Transverse colon (tissue), 4 donors: ENCODE data around the gene RSRC1.

ENCODE experiments used
- CTCF ChIP-seq, 5 experiments: fragments of 200-600 bp in 3 of 5; fragments of 450-650 bp in 2 of 5; sonication (generic) in 3 of 5; IDR thresholded peaks; 1 replicate in 2 of 5; 2 replicates in 3 of 5; pipeline ENCODE4 v1.5.1; 2016 to 2017; ENCODE audit warnings: antibody characterized with exemption in 5 of 5, inconsistent platforms in 3 of 5, mild to moderate bottlenecking in 2 of 5, moderate library complexity in 1 of 5
- EP300 ChIP-seq: sonication (generic); formaldehyde crosslinking; IDR thresholded peaks from one replicate; pipeline ENCODE4 v1.6.1; 2017; ENCODE audit warnings: antibody characterized with exemption, low read depth
- POLR2A ChIP-seq: fragments of 450-650 bp; IDR thresholded peaks from one replicate; pipeline ENCODE4 v1.6.1; 2016; ENCODE audit warnings: antibody characterized with exemption, mild to moderate bottlenecking, moderate library complexity
- POLR2AphosphoS5 ChIP-seq, 3 donors: sonication (generic); formaldehyde crosslinking; IDR thresholded peaks; one replicate each; pipeline ENCODE4 v1.6.1; 2016; ENCODE audit warnings: antibody characterized with exemption in 3 of 3

GRCh38 chr3:158079599-158079998 is 30.3 kb upstream of the RSRC1 start:
- TF ChIP-seq CTCF (IDR thresholded peaks at IDR 0.05) (no peak), POLR2A (no peak), POLR2AphosphoS5 (IDR thresholded peaks at IDR 0.05) (no peak), EP300 (no peak)
